Spleen (tissue), 7 donors: ENCODE results near the gene ABCD3.

Experiments
- CTCF ChIP-seq, 11 experiments: fragments of 200-600 bp in 7 of 11; fragments of 450-650 bp in 4 of 11; sonication (generic) in 4 of 11; IDR thresholded peaks in 8 of 11; conservative IDR thresholded peaks in 3 of 11; 1 replicate in 7 of 11; 2 replicates in 4 of 11; pipeline versions ENCODE4 v1.4.0 to v1.8.0; 2016 to 2021; ENCODE audit warnings: antibody characterized with exemption in 11 of 11, inconsistent platforms in 4 of 11, mild to moderate bottlenecking in 1 of 11
- POLR2AphosphoS5 ChIP-seq, 3 donors: sonication (generic); formaldehyde crosslinking; IDR thresholded peaks; one replicate each; pipeline ENCODE4 v1.5.1; 2017; ENCODE audit warnings: antibody characterized with exemption in 3 of 3
- donor health status: DM: no; HTN: no; CAD: no; lungs with moderate emphysema.
- donor health status: DM: no; HTN: no; CAD: no.
- donor health status: DM: no; HTN: no; CAD: no.

- TF ChIP-seq CTCF (IDR thresholded peaks at IDR 0.05 in 8 of 11, conservative IDR thresholded peaks at IDR 0.05 in 3 of 11) (no peak), POLR2AphosphoS5 (IDR thresholded peaks at IDR 0.05) (no peak)
Measured at GRCh38 chr1:94538243-94538827, 120.1 kb downstream of the ABCD3 start.
